NCI-H1930 (cell line): ENCODE results near the gene PEX16.
A peak's percentile ranks its signal among the peaks of the same experiment; 100 is the strongest.

Experiments
- DNase-seq, 2 experiments: peaks; one replicate each; lab custom pipeline; 2025; lab: John Stamatoyannopoulos, UW

Gene PEX16

DNA sequence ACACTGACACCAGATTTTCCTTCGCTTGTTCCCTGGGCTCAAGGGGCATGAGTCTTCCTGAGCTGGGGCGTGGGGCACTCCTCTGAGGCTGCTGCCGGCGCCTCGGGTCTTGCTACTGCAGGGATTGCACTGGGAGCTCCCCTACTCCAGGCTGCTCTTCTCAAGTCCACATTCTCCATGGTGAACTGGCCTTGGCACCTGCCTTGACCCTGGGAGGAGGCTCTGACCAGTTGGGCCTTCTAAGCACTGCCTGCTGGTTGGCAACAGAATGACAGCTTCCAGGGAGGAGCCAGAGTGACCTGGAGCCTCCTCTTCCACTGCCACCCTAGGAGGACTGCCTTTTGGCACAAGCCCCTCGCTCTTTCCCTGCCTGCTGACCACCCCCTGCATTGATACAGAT lies 20.1 kb downstream of the PEX16 start:
- no peak for DNase-seq

- peak; percentile 75 to 76 for DNase-seq
Measured at GRCh38 chr11:45896422-45896984, 21.2 kb downstream of the PEX16 start.

DNA sequence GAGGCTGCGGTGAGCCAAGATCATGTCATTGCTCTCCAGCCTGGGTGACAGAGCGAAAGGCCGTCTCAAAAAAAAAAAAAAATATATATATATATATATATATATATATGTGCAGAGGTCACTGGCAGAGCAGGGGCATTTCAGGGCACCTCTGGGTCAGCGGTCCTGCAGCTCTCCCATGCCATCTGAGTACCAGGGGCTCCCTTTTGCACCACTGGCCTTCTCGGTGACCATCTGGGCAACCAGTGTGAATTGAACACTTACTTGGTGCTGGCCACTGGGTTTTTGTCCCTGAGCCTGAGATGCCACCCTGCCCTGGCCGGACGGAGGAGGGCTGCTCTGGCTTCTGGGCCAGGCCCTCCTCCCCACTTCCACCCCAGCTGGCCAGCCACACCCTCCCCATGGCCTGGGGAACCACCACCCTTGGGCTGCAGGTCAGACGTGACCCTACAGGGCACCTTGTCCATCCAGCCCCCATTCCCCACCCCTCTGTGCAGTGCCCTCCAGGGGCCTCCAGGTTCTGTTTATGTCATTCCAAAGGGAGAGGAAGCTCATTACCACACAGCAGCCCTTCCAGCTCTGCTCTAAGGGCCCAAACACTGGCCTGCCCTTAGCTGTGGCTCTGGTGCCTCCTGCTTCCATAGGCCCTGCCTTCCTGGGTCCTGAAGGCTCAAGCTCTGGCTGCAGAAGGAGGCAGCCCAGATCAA lies 22.0 kb downstream of the PEX16 start:
- DNase-seq = no peak

GRCh38 chr11:45894555-45895247 lies 23.0 kb downstream of the PEX16 start:
- DNase-seq = no peak

DNA sequence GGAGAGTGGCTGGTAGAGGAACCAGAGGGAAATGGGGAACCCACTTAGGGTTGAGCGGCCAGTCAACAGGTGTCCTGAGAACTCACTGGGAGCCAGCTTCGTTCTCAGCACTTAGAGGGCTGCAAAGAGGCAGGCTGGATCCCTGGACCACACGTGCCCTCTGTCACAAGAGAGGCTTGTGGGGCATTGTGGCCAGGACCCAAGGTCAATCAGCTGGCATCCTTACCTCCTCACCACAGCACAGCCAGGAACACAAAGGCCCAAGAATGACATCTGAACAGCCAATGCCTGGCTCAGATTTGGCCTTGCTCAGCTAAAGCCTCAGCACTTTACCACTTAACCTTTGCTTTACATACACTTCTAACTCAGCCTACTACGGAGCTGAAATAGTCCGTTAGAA lies 24.8 kb downstream of the PEX16 start:
- no peak for DNase-seq

DNA sequence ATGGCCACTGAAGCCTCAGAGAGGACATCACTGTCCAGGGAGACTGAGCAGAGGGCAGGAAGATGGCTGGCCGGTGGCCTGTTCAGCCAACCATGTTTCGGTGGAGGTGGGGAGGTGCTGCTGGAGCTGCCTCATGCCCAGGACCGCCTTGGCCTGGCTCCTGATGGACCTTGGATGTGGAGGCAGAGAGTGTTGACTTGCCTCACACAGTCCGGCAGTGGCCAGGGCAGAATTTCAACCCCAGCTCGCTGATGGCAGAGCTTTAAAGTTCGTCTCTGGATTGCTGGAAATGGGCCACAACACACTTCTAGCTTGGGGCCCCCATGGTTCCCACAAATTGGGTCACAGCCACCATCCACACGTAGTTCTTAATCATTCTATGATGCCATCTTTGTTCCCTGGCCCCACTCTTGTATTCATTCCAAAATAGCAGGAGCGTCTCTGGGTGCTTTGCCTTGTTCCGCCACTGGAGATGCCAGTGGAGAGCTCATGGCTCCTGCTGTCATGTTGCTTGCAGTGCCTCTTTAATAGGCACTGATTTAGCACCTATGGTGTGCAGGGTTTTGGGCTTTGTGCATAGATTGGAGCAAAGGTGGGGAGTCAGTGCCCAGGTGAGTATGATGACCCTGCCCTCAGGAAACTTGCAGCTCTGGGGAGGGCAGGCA lies 26.7 kb downstream of the PEX16 start:
- DNase-seq = no peak

DNA sequence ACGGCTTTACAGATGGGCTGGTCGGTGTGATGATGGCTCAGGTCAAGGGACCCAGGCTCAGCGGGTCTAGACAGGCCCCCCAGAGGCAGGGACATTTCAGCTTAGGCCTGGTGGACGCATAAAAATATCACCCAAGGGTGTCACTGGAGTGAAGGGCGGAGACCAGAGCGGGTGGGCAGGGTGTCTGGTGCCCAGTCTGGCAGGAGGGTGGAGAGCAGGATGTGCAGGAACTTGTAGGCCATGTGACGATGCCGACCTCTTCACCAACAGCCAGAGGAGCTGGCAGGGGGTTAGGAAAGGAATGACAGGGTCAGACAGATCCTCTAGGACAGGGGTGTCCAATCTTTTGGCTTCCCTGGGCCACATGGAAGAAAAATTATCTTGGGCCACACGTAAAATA lies 27.7 kb downstream of the PEX16 start:
- DNase-seq = no peak

- no peak for DNase-seq
Measured at GRCh38 chr11:45889555-45889954, 28.1 kb downstream of the PEX16 start.

DNA sequence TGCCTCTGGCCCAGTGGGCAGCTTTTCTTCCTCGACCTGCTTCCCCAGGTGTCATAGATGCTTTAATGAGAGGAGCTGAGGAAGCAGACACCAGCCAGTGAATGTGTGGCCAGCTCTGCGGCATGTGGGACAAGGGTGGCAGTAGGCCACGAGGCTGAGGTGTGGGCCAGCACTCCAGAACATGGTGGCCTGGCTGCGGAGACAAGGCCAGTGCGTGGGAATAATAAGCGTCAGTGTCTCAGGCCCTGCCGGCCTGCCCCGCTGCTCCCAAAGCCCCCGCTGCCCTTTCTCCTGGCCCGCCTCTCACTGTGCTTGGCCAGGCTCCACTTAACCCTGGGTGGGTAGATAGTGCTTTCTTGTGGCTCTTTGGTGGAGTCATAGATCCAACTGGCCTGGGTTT lies 30.1 kb downstream of the PEX16 start:
- DNase-seq = no peak

DNA sequence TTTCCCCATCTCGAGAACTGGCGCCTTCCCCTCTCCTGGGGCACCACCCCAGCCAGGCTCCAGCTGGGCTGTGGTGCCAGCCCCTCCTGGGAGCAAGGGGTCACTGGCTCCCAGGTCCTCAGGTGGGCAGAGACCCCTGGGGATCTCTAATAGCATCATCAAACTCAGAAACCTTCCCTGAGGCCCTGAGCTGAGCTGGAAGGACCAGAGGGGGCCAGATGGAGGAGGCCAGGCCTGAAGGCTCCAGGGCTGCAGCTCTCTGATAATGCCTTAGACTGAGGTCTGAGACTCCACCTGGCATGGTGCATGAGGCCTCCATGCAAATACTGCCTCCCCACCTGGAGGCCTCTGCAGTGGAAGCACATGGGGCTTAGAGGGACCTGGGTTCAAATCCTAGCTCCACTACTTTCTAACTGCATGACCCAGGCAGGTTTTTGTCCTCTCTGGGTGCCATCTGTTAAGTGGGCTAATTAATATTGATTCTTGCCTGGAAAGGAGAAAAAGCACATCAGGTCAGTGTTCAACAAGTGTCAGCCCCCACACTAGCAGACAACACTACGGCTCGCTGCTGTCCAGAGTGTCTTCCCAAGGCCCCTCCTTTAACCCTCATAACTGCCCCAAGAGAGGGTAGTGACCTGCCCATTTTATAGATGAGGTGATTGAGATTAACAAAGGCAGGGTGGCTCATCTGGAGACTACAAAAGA lies 30.7 kb downstream of the PEX16 start:
- DNase-seq = no peak

DNA sequence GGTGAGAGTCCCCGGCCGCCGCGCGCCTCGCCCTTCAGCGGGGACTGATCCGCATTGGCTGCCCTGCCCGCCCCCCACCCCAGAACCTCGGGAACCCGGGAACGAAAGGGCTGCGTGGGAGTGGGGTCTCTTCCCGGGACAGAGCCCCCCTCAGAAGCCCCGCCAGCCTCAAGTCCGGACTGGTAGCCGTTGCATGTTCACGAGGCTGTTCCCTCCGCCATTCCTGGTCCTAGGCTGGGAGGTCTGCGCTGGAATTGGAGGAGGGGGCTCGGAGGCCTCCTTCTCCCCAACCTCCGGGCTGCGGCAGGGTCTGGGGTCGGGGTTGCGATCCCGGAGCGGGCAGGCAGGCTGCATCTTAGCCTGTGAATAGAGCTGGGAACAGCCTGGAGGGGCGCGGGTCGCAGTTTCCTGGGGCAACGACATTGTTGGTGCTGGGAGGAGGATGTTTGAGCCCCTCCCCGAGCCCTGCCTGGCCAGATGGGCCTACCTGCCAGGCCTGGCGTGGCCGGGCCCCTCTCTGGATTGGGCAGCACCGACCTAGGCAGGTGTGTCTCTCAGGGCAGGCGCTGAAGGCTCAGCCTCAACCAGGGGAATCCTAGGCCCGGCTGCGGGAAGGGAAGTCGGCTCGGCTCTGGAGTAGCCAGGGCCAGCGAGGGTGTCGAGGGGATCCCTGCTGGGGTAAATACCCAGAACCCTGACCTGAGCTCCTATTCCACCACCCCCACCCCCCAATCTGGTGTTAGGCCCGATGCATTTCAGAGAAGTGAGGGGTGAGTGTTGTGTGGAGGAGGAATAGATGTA lies 31.6 kb downstream of the PEX16 start:
- DNase-seq = no peak

DNA sequence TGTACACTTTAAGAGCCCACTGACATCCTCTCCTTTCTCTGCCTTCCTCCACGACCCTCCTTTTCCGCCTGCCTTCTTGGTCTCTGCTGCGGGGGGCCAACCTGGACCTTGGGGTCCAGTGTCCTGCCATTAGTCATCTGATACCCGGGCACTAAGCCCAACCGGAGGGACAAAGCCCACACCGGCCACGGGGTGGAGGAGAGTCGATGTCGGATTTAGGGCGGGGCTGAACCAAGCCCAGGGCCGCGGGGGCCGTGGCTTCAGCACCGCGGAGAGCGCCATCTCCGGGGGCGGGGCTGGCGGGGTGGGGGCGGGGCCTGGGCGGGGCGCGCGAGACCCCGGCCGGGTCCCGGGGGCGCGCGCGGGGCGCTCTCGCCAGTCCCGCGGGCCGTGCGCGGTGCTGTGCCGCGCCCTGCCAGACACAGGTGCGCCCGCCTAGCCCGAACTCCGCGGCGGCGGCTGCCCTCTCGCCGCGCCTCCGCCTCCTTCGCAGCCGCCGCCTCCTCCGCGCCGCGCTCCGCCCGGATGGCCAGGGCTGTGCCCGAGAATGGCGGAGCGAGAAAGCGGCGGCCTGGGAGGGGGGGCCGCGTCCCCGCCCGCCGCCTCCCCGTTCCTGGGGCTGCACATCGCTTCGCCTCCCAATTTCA lies 32.3 kb downstream of the PEX16 start, which contains the start of gene MAPK8IP1:
Gene MAPK8IP1, plus strand, starts transcription at position 378 of the 647 bp plus-strand sequence. Its CDS starts 170 bp downstream, at position 548.
- peak; percentile 65 to 73 for DNase-seq

GRCh38 chr11:45884596-45885185 lies 33.0 kb downstream of the PEX16 start:
- DNase-seq = no peak

DNA sequence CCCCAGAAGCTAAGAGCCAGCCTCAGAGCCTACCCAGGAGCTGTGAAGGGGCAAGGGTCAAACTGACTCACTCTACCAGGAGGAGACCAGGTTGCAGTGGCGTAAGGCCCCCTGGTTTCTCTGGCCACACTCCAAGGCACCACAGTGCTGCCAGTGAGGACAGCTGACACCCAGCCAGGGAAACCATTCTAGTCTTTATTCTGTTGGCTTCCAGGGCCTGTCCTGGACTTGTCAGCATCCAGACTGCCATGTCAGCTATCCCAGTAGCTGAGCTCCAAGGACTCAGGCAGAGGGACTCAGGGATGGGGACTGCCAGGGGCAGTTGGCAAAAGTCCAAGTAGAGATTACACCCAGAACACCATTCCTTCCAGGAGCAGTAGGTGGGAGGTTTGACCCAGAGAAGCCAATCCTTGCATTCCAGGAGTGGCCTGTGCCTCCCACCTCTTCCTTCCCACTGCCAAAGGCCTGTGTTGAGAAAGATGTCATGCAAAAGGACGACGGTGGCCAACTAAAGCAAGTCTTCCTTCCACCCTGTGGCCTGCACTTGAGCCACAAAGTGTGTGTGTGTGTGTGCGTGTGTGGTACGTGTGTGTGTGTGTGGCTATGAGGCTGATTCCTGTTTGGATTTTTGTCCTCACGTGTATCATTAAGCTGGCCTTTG lies 35.8 kb downstream of the PEX16 start:
- DNase-seq = no peak

- DNase-seq = no peak
Measured at GRCh38 chr11:45880772-45881570, 36.7 kb downstream of the PEX16 start.

- DNase-seq = no peak
Measured at GRCh38 chr11:45879803-45880686, 37.6 kb downstream of the PEX16 start.

GRCh38 chr11:45877845-45878244 lies 39.8 kb downstream of the PEX16 start:
- DNase-seq = no peak

- no peak for DNase-seq
Measured at GRCh38 chr11:45877221-45877620, 40.5 kb downstream of the PEX16 start.
